IgD-negative memory B cell (primary cell): ENCODE results near the gene RAB40C. TPM values are rescaled to one million over a fixed set of nuclear protein-coding genes. Genes with fewer than 3 reads are reported as not detected.

ENCODE experiments used
- H3K27ac Mint-ChIP-seq, 3 donors: one replicate each; pipeline ENCODE4 v1.8.0; 2020 to 2022; ENCODE audit warnings: mild to moderate bottlenecking in 3 of 3, mixed read lengths in 3 of 3, moderate library complexity in 1 of 3
- H3K27me3 Mint-ChIP-seq: one replicate; pipeline ENCODE4 v1.8.0; 2021; ENCODE audit warnings: mixed read lengths
- H3K36me3 Mint-ChIP-seq: one replicate; pipeline ENCODE4 v1.8.0; 2020; ENCODE audit warnings: mild to moderate bottlenecking, mixed read lengths
- H3K4me1 Mint-ChIP-seq, 3 donors: one replicate each; pipeline ENCODE4 v1.8.0; 2020 to 2022; ENCODE audit warnings: mixed read lengths in 3 of 3, mild to moderate bottlenecking in 1 of 3
- H3K4me3 Mint-ChIP-seq, 4 donors: one replicate each; pipeline ENCODE4 v1.8.0; 2020 to 2022; ENCODE audit warnings: mild to moderate bottlenecking in 4 of 4, mixed read lengths in 4 of 4, moderate library complexity in 3 of 4
- H3K9me3 Mint-ChIP-seq, 3 donors: one replicate each; pipeline ENCODE4 v1.8.0; 2020 to 2021; ENCODE audit warnings: mixed read lengths in 3 of 3, mild to moderate bottlenecking in 1 of 3
- polyA plus RNA-seq: library from polyadenylated mRNA; unstranded; fragments of 300-500 nt; fragmentation: Illumina TruSeq; gene quantifications from one replicate; pipeline ENCODE4 v1.2.3, GENCODE V29; 2021

Gene RAB40C
- polyA plus RNA-seq, 1 donor from 2014 or later: 14.7 TPM

GRCh38 chr16:621526-622105 is 31.8 kb downstream of the RAB40C start:
- H3K36me3 Mint-ChIP-seq: peaks cover 3% of the 10 kb centered on the region
- no peaks in the 10 kb centered on the region for H3K9me3 Mint-ChIP-seq
- peaks cover 0 to 2% (median 0%) of the 10 kb centered on the region in 3 donors for H3K4me1 Mint-ChIP-seq
- H3K4me3 Mint-ChIP-seq: no peak overlapping the region
- peak overlapping the region in 1 of 3 donors; percentile 71 for H3K27ac Mint-ChIP-seq
- H3K27me3 Mint-ChIP-seq: no peaks in the 10 kb centered on the region

GRCh38 chr16:622920-623280 is 33.0 kb downstream of the RAB40C start:
- Mint-ChIP-seq H3K36me3 (peaks cover 3% of the 10 kb centered on the region), H3K27ac (no peak overlapping the region), H3K27me3 (no peaks in the 10 kb centered on the region), H3K4me3 (peak overlapping the region in 1 of 4 donors; percentile 5), H3K9me3 (no peaks in the 10 kb centered on the region), H3K4me1 (peaks cover 0 to 2% (median 0%) of the 10 kb centered on the region in 3 donors)

GRCh38 chr16:624526-625070 is 34.7 kb downstream of the RAB40C start:
- no peak overlapping the region for H3K27ac Mint-ChIP-seq
- peaks cover 0 to 2% (median 0%) of the 10 kb centered on the region in 3 donors for H3K4me1 Mint-ChIP-seq
- H3K27me3 Mint-ChIP-seq: no peaks in the 10 kb centered on the region
- no peaks in the 10 kb centered on the region for H3K9me3 Mint-ChIP-seq
- H3K4me3 Mint-ChIP-seq: no peak overlapping the region
- H3K36me3 Mint-ChIP-seq: peaks cover 2% of the 10 kb centered on the region

GRCh38 chr16:625117-625976 is 35.5 kb downstream of the RAB40C start:
- Mint-ChIP-seq H3K36me3 (peaks cover 2% of the 10 kb centered on the region), H3K4me1 (peaks cover 0 to 2% (median 0%) of the 10 kb centered on the region in 3 donors), H3K4me3 (no peak overlapping the region), H3K27me3 (no peaks in the 10 kb centered on the region), H3K27ac (no peak overlapping the region), H3K9me3 (no peaks in the 10 kb centered on the region)

- H3K4me3 Mint-ChIP-seq: no peak overlapping the region
- H3K9me3 Mint-ChIP-seq: no peaks in the 10 kb centered on the region
- H3K4me1 Mint-ChIP-seq: peaks cover 0 to 2% (median 0%) of the 10 kb centered on the region in 3 donors
- H3K27ac Mint-ChIP-seq: no peak overlapping the region
- peaks cover 2% of the 10 kb centered on the region for H3K36me3 Mint-ChIP-seq
- no peaks in the 10 kb centered on the region for H3K27me3 Mint-ChIP-seq
Observed at GRCh38 chr16:625977-626765, 36.3 kb downstream of the RAB40C start.

- Mint-ChIP-seq H3K4me1 (peaks cover 0 to 2% (median 0%) of the 10 kb centered on the region in 3 donors), H3K9me3 (no peaks in the 10 kb centered on the region), H3K27me3 (no peaks in the 10 kb centered on the region), H3K4me3 (peak overlapping the region in 1 of 4 donors; percentile 28), H3K36me3 (peaks cover 2% of the 10 kb centered on the region), H3K27ac (peak overlapping the region in 1 of 3 donors; percentile 21)
Observed at GRCh38 chr16:626787-627453, 37.1 kb downstream of the RAB40C start.

- Mint-ChIP-seq H3K36me3 (peaks cover 2% of the 10 kb centered on the region), H3K4me1 (peaks cover 0 to 2% (median 0%) of the 10 kb centered on the region in 3 donors), H3K27ac (no peak overlapping the region), H3K9me3 (no peaks in the 10 kb centered on the region), H3K4me3 (no peak overlapping the region), H3K27me3 (no peaks in the 10 kb centered on the region)
Observed at GRCh38 chr16:627454-628239, 37.8 kb downstream of the RAB40C start.

- no peaks in the 10 kb centered on the region for H3K9me3 Mint-ChIP-seq
- H3K4me3 Mint-ChIP-seq: no peak overlapping the region
- H3K27ac Mint-ChIP-seq: peak overlapping the region in 2 of 3 donors; percentile 51 to 63
Observed at GRCh38 chr16:628321-629061, 38.6 kb downstream of the RAB40C start.

GRCh38 chr16:629185-629832 is 39.4 kb downstream of the RAB40C start:
- Mint-ChIP-seq H3K4me3 (no peak overlapping the region), H3K27me3 (no peaks in the 10 kb centered on the region), H3K27ac (peak overlapping the region in 2 of 3 donors; percentile 51 to 63)

More at GRCh38 chr16:628321-629061, 38.6 kb downstream of the RAB40C start:
- Mint-ChIP-seq H3K27me3 (no peaks in the 10 kb centered on the region), H3K4me1 (peaks cover 0 to 2% (median 0%) of the 10 kb centered on the region in 3 donors), H3K36me3 (peaks cover 2% of the 10 kb centered on the region)

GRCh38 chr16:629833-630248 is 40.0 kb downstream of the RAB40C start:
- no peak overlapping the region for H3K4me3 Mint-ChIP-seq
- peaks cover 2% of the 10 kb centered on the region for H3K36me3 Mint-ChIP-seq
- peaks cover 0 to 2% (median 0%) of the 10 kb centered on the region in 3 donors for H3K4me1 Mint-ChIP-seq
- H3K27ac Mint-ChIP-seq: no peak overlapping the region
- H3K27me3 Mint-ChIP-seq: no peaks in the 10 kb centered on the region
- no peaks in the 10 kb centered on the region for H3K9me3 Mint-ChIP-seq

More at GRCh38 chr16:629185-629832, 39.4 kb downstream of the RAB40C start:
- H3K9me3 Mint-ChIP-seq: no peaks in the 10 kb centered on the region
- peaks cover 2% of the 10 kb centered on the region for H3K36me3 Mint-ChIP-seq
- H3K4me1 Mint-ChIP-seq: peaks cover 0 to under 1% (median 0%) of the 10 kb centered on the region in 3 donors

GRCh38 chr16:630249-630814 is 40.5 kb downstream of the RAB40C start:
- no peak overlapping the region for H3K4me3 Mint-ChIP-seq
- H3K4me1 Mint-ChIP-seq: peaks cover 0 to 5% (median 0%) of the 10 kb centered on the region in 3 donors
- H3K36me3 Mint-ChIP-seq: peaks cover 2% of the 10 kb centered on the region
- H3K9me3 Mint-ChIP-seq: no peaks in the 10 kb centered on the region
- no peaks in the 10 kb centered on the region for H3K27me3 Mint-ChIP-seq
- no peak overlapping the region for H3K27ac Mint-ChIP-seq

- H3K27me3 Mint-ChIP-seq: no peaks in the 10 kb centered on the region
- no peak within 1 kb of the TSS for H3K27ac Mint-ChIP-seq
- H3K9me3 Mint-ChIP-seq: no peaks in the 10 kb centered on the region
- peak within 1 kb of the TSS in 1 of 4 donors; percentile 12 for H3K4me3 Mint-ChIP-seq
- H3K36me3 Mint-ChIP-seq: peaks cover 2% of the 10 kb centered on the region
- peaks cover 0 to 5% (median 0%) of the 10 kb centered on the region in 3 donors for H3K4me1 Mint-ChIP-seq
Observed at GRCh38 chr16:630815-631405, 41.0 kb downstream of the RAB40C start, which contains the start of gene WFIKKN1. Gene WFIKKN1 (plus strand): TSS chr16:630985. CDS start chr16:631254, 269 bp downstream.
